Progenitor cell of endocrine pancreas (in vitro differentiated cells): ENCODE measurements around the gene KRTAP10-10. TPM values are rescaled to one million over a fixed set of nuclear protein-coding genes. Genes with fewer than 3 reads are reported as not detected.
"Not testable (repeated sequence)": the region's sequence is repeated elsewhere in the genome, so short reads cannot be mapped to it uniquely, and the experiment has no call there.

Source experiments
- DNase-seq: peaks from one replicate; pipeline ENCODE4 v3.0.0; 2021; ENCODE audit warnings: low spot score; ENCODE audit not compliant: unreplicated experiment
- H3K27ac Mint-ChIP-seq: 2 replicates; pipeline ENCODE4 v1.8.0; 2021; ENCODE audit warnings: mild to moderate bottlenecking, moderate library complexity, mixed read lengths
- H3K27me3 Mint-ChIP-seq: 2 replicates; pipeline ENCODE4 v1.8.0; 2021; ENCODE audit warnings: mixed read lengths
- H3K36me3 Mint-ChIP-seq: 2 replicates; pipeline ENCODE4 v1.8.0; 2022; ENCODE audit warnings: mixed read lengths; ENCODE audit not compliant: insufficient read depth
- H3K4me1 Mint-ChIP-seq: 2 replicates; pipeline ENCODE4 v1.8.0; 2021; ENCODE audit warnings: low read depth, mixed read lengths
- H3K4me3 Mint-ChIP-seq: 2 replicates; pipeline ENCODE4 v1.8.0; 2021; ENCODE audit warnings: low read depth, mild to moderate bottlenecking, moderate library complexity, mixed read lengths
- H3K9me3 Mint-ChIP-seq: 2 replicates; pipeline ENCODE4 v1.8.0; 2021; ENCODE audit warnings: low read depth, mixed read lengths
- CTCF ChIP-seq: fragments of 200-600 bp; sonication (generic); IDR thresholded peaks from one replicate; pipeline ENCODE4 v1.5.0; 2021; ENCODE audit warnings: antibody characterized with exemption, mild to moderate bottlenecking; ENCODE audit not compliant: unreplicated experiment
- total RNA-seq: library from RNA; stranded (reverse); gene quantifications from 2 replicates; pipeline ENCODE4 v1.2.1, GENCODE V29; 2021

Gene KRTAP10-10
- total RNA-seq, 1 donor from 2014 or later: not detected

DNA sequence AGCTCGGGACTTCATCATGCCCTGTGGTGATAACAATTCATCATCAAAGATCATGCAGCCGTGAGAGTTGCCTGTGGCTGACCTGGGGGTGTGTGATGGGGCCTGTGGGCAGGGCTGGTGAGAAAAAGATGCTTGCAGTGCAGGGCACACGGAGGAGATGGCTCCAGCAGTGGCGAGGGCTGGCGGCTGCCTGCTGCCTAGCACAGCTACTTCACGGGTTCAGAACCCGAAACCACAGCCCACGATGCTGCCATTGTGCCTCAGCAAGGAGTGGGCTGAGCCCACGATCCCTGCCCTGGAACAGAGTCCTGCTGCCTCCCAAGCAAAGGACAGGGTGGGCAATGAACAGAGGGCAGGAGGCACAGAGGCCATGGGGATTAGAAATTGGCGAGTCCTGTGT is 10.9 kb upstream of the KRTAP10-10 start:
- no peak overlapping the region for H3K4me3 Mint-ChIP-seq
- no peaks in the 10 kb centered on the region for H3K27me3 Mint-ChIP-seq
- H3K4me1 Mint-ChIP-seq: no peaks in the 10 kb centered on the region
- TF ChIP-seq CTCF: no peak
- H3K27ac Mint-ChIP-seq: no peak overlapping the region
- DNase-seq: no peak
- peaks cover 37% of the 10 kb centered on the region for H3K9me3 Mint-ChIP-seq
- peaks cover 2% of the 10 kb centered on the region for H3K36me3 Mint-ChIP-seq

GRCh38 chr21:44626673-44627143 is 10.4 kb upstream of the KRTAP10-10 start, which contains the start of gene KRTAP10-9:
TSS of gene KRTAP10-9 (plus strand) at chr21:44627093. CDS start at chr21:44627172, 79 bp downstream.
- H3K4me1 Mint-ChIP-seq: no peaks in the 10 kb centered on the region
- peaks cover 2% of the 10 kb centered on the region for H3K36me3 Mint-ChIP-seq
- TF ChIP-seq CTCF: no peak
- H3K4me3 Mint-ChIP-seq: no peak within 1 kb of the TSS
- peaks cover 38% of the 10 kb centered on the region for H3K9me3 Mint-ChIP-seq
- H3K27me3 Mint-ChIP-seq: no peaks in the 10 kb centered on the region
- no peak for DNase-seq
- no peak within 1 kb of the TSS for H3K27ac Mint-ChIP-seq

GRCh38 chr21:44627181-44627822 is 9.9 kb upstream of the KRTAP10-10 start:
- H3K4me1 Mint-ChIP-seq, H3K36me3 Mint-ChIP-seq, H3K4me3 Mint-ChIP-seq, H3K27me3 Mint-ChIP-seq, DNase-seq, H3K27ac Mint-ChIP-seq: not testable (repeated sequence)
- peaks cover 40% of the 10 kb centered on the region for H3K9me3 Mint-ChIP-seq

DNA sequence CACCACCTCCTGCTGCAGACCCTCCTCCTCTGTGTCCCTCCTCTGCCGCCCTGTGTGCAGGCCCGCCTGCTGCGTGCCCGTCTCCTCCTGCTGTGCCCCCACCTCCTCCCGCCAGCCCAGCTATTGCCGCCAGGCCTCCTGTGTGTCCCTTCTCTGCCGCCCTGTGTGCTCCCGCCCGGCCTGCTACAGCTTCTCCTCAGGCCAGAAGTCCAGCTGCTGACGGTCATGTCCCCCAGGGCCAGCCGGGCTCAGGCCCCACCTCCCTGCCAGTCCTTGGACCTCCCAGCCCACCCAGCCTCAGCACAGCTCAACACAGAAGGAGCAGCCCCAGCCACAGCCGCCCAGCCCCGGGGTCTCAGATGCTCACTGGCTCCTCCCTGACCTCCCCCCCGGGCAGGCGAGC is 9.3 kb upstream of the KRTAP10-10 start:
- not testable (repeated sequence) for H3K27me3 Mint-ChIP-seq, H3K4me1 Mint-ChIP-seq, H3K36me3 Mint-ChIP-seq, H3K4me3 Mint-ChIP-seq, H3K27ac Mint-ChIP-seq, DNase-seq
- H3K9me3 Mint-ChIP-seq: peaks cover 34% of the 10 kb centered on the region

- Mint-ChIP-seq H3K27ac (no peak overlapping the region), H3K27me3 (no peaks in the 10 kb centered on the region), H3K36me3 (no peaks in the 10 kb centered on the region), H3K4me3 (no peak overlapping the region), H3K9me3 (peaks cover 25% of the 10 kb centered on the region), H3K4me1 (no peaks in the 10 kb centered on the region)
- no peak for TF ChIP-seq CTCF
- no peak for DNase-seq
Measured at GRCh38 chr21:44628707-44629391, 8.3 kb upstream of the KRTAP10-10 start.

DNA sequence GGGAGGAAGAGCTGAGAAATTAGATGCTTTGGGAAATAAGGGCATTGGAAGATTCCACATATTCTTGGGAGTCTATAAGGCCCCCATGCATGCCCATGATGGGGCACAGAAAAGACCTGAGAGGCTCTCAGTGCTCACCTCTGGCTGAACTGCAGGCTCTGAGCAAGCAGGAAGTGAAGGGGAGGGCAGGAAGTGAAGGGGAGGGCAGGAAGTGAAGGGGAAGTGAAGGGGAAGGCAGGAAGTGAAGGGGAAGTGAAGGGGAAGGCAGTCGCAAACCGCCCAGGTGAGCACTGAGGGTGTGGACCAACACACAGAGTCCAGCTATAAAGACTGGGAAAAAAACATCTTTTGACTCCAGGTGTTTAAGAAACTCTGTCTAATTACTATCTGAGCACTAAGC is 6.7 kb upstream of the KRTAP10-10 start:
- Mint-ChIP-seq H3K27ac (no peak overlapping the region), H3K4me3 (no peak overlapping the region), H3K36me3 (no peaks in the 10 kb centered on the region), H3K9me3 (peaks cover 13% of the 10 kb centered on the region), H3K4me1 (no peaks in the 10 kb centered on the region), H3K27me3 (no peaks in the 10 kb centered on the region)
- TF ChIP-seq CTCF: no peak
- no peak for DNase-seq
